ENCODE measurements around the gene OLAH. TPM values are rescaled to one million over a fixed set of nuclear protein-coding genes. Genes with fewer than 3 reads are reported as not detected.
"Not testable (repeated sequence)": the region's sequence is repeated elsewhere in the genome, so short reads cannot be mapped to it uniquely, and the experiment has no call there.

OLAH gene
- polyA plus RNA-seq: 1 to 10 TPM in 2 of 3 donors, under 1 TPM in 1; 0.30 to 5.2 (median 1.0) TPM

DNA sequence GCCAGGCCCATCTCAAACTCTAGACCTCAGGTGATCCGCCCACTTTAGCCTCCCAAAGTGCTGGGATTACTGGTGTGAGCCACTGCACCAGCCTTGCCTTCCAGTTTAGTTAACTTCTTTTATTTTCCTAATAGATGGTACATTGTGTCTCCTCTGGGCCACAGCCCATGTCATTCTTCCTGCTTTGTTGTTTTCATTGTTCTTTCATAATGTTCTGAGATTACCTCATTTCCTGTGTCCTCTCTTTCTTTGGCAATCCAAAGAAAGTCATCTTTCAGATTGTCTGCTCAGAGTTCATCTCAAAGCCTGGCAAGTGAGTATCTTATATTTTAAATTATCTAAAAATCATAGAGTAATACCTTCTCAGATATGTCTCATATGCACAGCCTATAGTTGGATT, at the start of gene OLAH:
Gene OLAH, plus strand, starts transcription at position 270 of the 400 bp plus-strand sequence. CDS start 3,346 bp downstream, outside the sequence.
- 90 to 100% (median 95%) methylated on average over 1 of the region's 1 CpG for WGBS, 3 donors
- no peak within 1 kb of the TSS for H3K27ac ChIP-seq (ENCODE audit: low read depth, low read length)

DNA sequence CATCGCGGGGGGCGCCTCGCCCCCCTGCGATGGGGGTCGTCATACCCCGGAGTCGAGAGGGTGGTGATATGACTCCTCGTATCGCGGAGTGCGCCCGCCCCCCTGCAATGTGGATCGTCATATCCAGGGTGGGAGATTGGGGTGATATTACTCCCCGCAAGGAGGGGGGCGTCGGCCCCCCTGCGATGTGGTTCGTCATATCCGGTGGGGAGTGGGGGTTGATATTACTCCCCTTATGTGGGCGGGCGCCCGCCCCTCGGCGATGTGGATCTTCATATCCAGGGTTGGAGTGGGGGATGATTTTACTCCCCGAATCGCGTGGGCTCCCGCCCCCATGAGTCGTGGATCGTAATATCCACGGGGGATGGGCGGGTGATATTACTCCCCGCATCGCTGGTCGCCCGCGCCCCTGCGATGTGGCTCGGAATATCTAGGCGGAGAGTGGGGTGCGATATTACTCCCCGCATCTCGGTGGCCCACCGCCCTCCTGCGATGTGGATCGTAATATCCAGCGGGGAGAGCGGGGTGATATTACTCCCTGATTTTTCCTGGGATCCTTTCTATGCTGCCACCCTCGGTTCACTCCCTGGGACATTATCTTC, 47.7 kb upstream of the OLAH start:
- H3K27ac ChIP-seq (ENCODE audit: low read depth, low read length): no peak overlapping the region
- WGBS, 3 donors: 65 to 83% (median 82%) methylated on average over 50 of the region's 50 CpGs

DNA sequence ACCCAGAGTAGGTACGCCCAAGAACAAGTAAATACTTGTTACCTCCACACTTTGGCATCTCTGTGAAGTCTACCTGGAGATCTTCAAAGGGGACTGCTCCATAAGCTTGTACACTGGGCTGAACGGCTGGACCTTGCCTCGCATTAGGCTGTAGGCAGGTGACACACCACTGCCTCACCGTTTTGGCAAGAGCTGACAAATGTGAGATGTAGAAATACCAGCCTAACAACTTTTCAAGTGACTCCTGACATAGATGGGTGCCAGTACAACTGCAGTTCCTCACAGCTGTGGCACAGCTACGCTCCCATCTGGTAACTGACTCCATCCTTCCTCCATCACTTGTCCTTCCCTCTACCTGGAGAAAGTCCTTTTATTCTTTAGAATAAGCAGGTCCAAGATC, 30.2 kb upstream of the OLAH start:
- WGBS, 3 donors: 20 to 76% (median 68%) methylated on average over 5 of the region's 5 CpGs
- H3K27ac ChIP-seq (ENCODE audit: low read depth, low read length): not testable (repeated sequence)

DNA sequence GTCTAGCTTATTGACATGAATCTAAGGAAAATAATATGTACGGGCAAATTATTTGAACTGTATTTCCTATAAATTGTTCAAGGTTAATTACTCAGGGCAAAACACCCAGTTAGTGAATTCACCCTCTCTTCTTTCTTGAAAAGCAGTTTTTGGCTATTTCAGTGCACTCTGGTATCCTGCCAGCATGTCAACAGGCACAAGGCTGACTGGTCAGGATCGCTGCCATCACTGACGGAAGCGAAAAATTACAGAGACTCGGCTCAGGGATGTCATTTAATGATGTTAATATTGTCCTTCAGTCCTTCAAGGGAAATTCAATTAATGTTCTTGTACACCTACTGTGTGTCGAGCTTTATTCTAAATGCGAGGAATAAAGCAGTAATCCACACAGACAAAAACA, 28.3 kb upstream of the OLAH start:
- no peak overlapping the region for H3K27ac ChIP-seq (ENCODE audit: low read depth, low read length)
- WGBS, 3 donors: 68 to 83% (median 75%) methylated on average over 7 of the region's 7 CpGs

DNA sequence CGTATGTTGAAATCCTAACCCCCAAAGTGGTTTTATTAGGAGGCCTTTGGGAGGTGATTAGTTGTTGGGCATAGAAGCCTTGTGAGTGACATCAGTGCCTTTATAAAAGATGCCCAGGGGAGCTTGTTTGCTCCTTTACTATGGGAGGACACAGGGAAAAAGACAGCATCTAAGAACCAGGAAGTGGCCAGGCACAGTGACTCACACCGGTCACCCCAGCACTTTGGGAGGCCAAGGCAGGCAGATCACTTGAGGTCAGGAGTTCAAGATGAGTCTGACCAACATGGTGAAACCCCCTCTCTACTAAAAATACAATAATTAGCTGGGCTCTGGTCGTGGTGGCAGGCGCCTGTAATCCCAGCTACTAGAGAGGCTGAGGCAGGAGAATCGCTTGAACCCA, 22.8 kb upstream of the OLAH start:
- H3K27ac ChIP-seq (ENCODE audit: low read depth, low read length): not testable (repeated sequence)
- WGBS, 3 donors: 70 to 92% (median 77%) methylated on average over 2 to 4 of the region's 5 CpGs

DNA sequence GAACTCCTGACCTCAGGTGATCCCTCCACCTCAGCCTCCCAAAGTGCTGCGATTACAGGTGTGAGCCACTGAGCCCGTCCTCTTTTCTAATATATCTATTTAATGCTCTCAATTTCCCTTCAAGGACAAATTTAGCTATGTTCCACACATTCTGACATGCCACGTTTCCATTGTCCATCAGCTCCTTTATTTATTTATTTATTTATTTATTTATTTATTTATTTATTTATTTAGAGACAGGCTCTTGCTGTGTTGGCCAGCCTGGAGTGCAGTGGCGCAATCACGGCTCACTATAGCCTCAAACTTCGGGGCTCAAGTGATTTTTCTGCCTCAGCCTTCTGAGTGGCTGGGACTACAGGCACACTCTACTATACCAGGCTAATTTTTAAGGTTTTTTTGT, 20.7 kb upstream of the OLAH start:
- WGBS, 3 donors: 85 to 88% (median 87%) methylated on average over 6 of the region's 6 CpGs
- not testable (repeated sequence) for H3K27ac ChIP-seq (ENCODE audit: low read depth, low read length)

DNA sequence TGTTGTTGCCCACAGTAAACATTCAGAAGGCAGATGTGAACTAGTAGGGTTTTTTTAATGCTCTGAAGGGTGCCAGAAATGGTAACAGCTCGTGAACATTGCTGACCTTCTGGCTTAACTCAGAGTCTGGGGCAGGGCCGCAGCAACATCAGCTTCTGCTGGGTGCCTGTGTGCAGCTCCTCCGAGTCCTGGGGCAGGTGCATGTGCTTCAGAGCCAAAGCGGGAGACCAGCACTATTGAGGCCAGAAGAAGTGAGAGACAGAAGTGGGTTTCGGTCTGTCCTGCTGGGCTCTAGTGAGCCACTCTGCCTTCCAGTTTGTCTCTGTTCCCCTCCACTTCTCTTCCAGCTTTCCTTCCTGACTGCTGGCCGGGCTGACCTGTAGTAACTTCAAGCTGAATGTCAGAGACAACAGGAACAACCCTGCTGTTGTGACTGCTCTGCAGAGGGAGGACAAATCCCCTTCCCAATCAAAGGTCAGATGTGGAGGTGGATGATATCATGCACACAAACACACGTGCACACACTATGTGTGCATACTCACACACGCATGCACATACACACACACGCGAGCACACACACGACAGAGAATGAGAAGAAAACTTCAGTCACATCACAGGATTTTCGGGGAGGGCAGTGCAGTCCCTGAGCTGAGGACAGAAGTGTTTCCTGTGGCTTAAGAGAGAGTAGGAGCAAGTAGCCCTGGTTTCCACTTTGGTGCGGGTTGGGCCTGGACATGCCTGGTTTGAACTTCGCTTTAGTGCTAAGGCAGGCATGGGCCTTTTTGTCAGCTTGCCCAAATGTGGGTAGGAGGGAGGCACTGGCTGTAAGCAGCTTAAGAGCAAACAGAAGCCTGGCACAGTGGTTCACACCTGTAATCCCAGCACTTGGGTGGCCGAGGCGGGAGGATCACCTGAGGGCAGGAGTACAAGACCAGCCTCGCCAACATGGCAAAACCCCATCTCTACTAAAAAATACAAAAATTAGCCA, 19.4 kb upstream of the OLAH start:
- WGBS, 3 donors: 81 to 86% (median 85%) methylated on average over 17 of the region's 17 CpGs
- H3K27ac ChIP-seq (ENCODE audit: low read depth, low read length): not testable (repeated sequence)

DNA sequence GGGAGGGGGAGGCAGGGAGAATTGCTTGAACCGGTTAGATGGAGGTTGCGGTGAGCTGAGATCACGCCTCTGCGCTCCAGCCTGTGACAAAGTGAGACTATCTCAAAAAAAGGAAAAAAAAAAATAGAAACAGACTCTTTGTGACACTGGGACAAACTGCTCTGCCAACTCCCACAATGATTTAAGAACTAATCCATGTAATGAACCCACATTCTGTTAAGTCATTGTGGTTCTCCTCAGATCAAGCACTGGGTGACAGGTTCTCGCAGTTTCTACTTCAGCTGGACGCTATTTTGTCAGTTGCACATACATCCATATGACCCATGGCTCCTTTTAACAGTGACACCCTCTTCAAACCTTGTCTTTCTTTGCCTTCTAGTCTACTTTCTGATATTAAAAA, 18.7 kb upstream of the OLAH start:
- WGBS, 3 donors: 71 to 96% (median 85%) methylated on average over 6 of the region's 6 CpGs

DNA sequence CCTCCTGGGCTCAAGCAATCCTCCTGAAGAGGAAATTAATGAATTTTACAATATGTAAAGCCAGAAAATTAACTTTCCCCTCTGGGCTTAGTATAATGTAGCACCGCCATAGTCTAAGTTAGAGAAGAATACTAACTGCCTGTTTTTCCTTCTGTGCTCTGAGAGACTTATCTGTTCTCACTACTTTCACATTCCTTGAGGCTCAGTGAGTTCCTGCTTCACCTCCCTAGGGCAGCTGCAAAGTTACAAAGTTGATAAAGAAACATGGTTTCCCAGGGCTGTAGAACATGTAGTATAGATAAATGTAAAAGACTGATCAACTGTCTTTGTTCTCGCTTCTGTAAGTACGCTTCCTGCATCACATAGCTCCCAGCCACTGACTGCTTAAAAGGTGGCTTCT, 16.0 kb upstream of the OLAH start:
- WGBS, 3 donors: 60 to 86% (median 62%) methylated on average over 3 of the region's 3 CpGs
- H3K27ac ChIP-seq (ENCODE audit: low read depth, low read length): no peak overlapping the region

More for the DNA sequence above, 18.7 kb upstream of the OLAH start:
- not testable (repeated sequence) for H3K27ac ChIP-seq (ENCODE audit: low read depth, low read length)

DNA sequence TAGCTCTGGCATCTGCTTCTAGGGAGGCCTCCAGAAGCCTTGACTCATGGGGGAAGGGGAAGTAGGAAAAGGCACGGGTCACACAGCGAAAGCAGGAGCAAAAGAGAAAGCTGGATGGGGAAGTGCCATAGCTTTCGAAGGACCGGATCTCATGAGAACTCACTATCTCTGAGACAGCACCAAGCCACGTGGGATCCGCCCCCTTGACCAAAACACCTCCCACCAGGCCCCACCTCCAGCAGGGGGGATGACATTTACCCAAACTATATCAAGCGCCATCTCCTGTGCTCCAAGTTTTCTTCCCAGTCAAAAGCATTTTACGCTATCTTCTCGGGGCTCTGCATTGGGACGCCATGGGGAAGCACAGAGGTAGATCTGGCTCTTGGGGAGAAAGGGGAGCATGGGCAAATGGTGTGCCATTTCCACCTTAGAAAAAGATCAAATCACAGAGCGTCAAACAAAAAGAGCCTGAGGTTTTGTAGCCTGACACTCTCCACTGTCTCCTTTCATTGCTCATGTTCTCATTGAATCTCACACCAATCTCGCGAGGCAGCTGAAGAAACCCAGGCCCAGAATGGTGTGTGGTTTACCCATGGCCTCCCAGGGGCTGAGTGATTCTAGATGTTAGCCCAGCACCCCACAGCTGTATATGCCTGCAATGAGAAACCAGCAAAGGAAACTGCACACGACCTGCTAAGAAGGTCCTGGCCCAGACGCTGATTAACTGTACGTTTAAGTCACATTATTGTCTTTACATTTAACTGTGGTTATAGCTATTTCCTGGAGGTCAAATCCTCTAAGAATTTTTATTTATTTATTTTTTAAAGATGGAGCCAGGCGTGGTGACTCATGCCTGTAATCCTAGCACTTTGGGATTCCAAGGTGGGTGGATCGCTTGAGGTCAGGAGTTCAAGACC, 8.1 kb upstream of the OLAH start:
- 62 to 68% (median 64%) methylated on average over 18 of the region's 18 CpGs for WGBS, 3 donors
- H3K27ac ChIP-seq (ENCODE audit: low read depth, low read length): no peak overlapping the region

DNA sequence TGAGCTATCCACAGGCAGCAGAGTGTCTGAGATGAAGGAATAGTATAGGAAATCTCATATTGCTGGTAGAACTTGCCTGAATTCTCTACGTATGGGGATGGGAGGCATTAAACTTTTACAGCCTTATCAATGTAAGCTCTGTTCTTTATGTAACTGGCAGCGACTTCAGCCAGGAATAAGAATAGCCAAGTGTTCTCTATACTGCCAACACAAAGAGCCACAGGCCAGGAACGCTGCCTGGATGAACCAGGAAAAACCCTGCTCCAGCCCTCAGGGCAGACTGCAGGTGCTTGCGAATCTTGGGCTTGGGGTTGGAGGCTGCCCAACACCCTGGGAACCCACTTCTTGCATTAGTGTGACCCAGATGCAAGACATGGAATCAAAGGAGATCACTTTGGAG, 6.1 kb upstream of the OLAH start:
- 71 to 88% (median 83%) methylated on average over 3 to 4 of the region's 4 CpGs for WGBS, 3 donors
- H3K27ac ChIP-seq (ENCODE audit: low read depth, low read length): no peak overlapping the region

DNA sequence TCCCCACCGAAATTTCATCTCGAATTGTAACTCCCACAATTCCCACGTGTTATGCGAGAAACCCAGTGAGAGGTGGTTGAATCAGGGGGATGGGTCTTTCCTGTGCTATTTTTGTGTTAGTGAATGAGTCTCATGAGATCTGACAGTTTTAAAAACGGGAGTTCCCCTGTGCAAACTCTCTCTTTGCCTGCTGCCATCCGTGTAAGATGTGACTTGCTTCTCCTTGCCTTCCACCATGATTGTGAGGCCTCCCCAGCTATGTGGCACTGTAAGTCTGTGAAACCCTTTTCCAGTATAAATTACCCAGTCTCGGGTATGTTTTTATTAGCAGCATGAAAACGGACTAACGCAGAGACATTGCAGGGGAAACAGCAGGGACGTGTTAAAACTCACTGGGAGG, 5.3 kb upstream of the OLAH start:
- 82 to 87% (median 86%) methylated on average over 10 of the region's 10 CpGs for WGBS, 3 donors
- no peak overlapping the region for H3K27ac ChIP-seq (ENCODE audit: low read depth, low read length)

DNA sequence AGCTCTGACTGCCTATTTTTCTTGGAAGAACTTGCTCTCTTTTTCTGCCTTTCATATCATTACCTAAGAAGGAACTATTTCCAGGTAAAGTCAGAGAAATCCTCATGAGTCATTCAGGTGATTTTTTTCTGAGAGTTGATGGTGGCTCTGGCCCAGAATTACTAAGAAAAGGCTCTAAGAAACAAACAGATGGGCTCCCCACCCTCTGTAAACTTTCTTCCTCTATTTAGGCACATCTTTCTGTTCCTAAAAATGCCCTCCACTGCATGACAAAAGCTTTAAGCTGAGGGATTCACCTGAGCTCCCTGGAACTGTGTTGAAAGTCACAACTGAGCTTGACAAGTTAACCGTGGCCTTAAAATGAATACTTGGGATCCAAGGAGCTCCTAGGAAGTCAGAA, 1.6 kb downstream of the OLAH start:
- WGBS, 3 donors: 84 to 87% (median 87%) methylated on average over 1 of the region's 1 CpG
- H3K27ac ChIP-seq (ENCODE audit: low read depth, low read length): no peak overlapping the region

DNA sequence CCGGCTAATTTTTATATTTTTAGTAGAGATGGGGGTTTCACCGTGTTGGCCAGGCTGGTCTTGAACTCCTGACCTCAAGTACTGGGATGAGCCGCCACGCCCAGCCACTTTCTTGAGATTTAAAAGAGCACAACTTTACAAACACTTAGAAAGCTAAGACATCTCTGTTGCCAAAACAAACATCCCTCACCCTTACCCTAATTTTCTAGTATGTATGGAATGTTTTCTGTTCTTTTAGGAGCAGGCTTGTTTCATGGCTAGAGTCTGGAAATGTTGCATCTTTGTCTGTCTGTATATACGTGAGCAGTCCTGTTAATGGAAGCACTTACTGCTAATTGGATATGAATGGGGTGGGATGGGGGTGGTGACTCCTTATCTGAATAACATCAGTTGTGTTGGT, 2.9 kb downstream of the OLAH start:
- H3K27ac ChIP-seq (ENCODE audit: low read depth, low read length): no peak overlapping the region
- WGBS, 3 donors: 66 to 73% (median 72%) methylated on average over 5 of the region's 5 CpGs

DNA sequence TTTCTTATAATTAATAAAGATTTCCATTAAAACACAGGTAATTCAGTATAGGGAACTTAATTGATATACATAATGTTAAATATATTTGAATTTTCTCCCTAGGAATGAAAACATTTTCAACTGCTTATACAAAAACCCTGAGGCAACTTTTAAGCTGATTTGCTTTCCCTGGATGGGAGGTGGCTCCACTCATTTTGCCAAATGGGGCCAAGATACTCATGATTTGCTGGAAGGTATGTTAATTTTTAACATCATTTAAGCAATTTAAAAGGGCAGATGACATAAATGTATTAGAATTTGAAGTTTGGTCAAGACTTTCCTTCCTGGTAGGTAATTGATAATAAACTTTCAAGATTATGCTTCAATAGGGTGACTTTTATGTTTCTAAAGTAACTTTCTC, 5.8 kb downstream of the OLAH start:
- H3K27ac ChIP-seq (ENCODE audit: low read depth, low read length): no peak overlapping the region

DNA sequence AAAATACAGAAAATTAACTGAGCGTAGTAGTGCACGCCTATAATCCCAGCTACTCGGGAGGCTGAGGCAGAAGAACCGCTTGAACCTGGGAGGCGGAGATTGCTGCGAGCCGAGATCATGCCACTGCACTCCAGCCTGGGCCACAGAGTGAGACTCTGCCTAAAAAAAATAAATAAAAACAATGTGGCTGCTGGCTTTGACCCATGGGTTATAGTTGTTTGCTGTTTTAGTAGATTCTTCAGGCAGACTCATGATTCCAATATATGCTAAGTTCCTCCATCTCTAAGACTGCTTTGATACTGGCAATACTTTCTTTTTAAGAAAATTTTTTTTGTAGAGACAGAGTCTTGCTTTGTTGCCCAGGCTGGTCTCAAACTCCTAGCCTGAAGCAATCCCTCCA, 8.4 kb downstream of the OLAH start:
- 91 to 92% (median 92%) methylated on average over 7 of the region's 7 CpGs for WGBS, 3 donors
- H3K27ac ChIP-seq (ENCODE audit: low read depth, low read length): no peak overlapping the region

DNA sequence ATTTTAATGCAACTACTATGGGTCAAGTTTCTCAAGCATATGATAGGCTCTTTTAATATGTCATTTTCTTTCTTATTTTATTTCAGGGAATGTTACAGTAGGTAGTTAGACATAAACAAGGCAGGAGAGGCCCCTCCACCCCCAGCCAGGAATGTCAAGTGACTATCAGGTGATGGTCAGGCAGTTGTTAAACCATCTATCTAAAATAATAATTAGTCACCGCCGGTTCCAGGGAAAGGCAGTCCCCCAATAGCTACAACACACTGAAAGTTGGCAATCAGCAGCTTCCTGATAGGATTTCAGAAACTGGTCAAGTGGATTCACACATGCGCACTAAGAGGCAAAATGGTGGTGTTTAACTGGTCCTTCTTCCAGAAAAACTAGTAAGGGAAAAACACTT, 9.3 kb downstream of the OLAH start:
- WGBS, 3 donors: 90 to 91% (median 91%) methylated on average over 3 of the region's 3 CpGs
- no peak overlapping the region for H3K27ac ChIP-seq (ENCODE audit: low read depth, low read length)

DNA sequence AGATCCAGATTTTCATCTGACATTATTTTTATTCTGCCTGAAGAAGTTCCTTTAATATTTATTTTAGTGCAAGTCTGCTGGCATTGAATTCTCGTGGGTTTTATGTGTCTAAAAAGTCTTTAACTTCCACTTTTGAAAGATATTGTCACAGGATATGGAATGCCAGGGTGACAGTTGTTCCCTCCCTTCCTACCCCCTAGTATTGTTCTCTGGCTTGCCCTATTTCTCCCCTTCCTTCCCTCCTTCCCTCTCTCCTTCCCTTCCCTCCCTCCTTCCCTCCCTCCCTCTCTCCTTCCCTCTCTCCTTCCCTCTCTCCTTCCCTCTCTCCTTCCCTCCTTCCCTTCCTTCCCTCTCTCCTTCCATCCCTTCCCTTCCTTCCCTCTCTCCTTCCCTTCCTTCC, 14.9 kb downstream of the OLAH start:
- WGBS, 3 donors: 49 to 77% (median 55%) methylated on average over 1 of the region's 1 CpG
- H3K27ac ChIP-seq (ENCODE audit: low read depth, low read length): no peak overlapping the region

DNA sequence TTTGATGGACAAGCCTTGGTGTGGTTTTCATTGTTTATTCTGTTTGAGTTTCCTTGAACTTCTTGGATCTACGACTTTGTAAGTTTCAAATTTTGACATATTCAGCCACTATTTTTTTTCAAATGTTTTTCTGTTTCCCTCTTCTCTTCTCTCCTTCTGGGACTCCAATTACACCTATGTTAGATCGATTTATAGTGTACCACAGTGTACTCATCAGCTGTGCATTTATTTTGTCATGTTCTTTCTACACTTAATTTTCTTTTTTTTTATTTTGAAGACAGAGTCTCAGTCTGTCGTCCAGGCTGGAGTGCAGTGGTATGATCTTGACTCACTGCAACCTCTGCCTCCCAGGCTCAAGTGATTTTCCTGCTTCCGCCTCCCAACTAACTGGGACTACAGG, 16.2 kb downstream of the OLAH start:
- H3K27ac ChIP-seq (ENCODE audit: low read depth, low read length): no peak overlapping the region
- 81 to 94% (median 82%) methylated on average over 4 of the region's 4 CpGs for WGBS, 3 donors
